Hematopoietic multipotent progenitor cell treated with erythropoietin and hydrocortisone succinate and interleukin-3 and kit ligand, for 8 days (in vitro differentiated cells): ENCODE data around the gene NBPF9.
"Not testable (repeated sequence)": the region's sequence is repeated elsewhere in the genome, so short reads cannot be mapped to it uniquely, and the experiment has no call there.

Experiments
- DNase-seq: peaks from one replicate; pipeline ENCODE4 v3.0.0-alpha.2; 2015

The NBPF9 gene

DNA sequence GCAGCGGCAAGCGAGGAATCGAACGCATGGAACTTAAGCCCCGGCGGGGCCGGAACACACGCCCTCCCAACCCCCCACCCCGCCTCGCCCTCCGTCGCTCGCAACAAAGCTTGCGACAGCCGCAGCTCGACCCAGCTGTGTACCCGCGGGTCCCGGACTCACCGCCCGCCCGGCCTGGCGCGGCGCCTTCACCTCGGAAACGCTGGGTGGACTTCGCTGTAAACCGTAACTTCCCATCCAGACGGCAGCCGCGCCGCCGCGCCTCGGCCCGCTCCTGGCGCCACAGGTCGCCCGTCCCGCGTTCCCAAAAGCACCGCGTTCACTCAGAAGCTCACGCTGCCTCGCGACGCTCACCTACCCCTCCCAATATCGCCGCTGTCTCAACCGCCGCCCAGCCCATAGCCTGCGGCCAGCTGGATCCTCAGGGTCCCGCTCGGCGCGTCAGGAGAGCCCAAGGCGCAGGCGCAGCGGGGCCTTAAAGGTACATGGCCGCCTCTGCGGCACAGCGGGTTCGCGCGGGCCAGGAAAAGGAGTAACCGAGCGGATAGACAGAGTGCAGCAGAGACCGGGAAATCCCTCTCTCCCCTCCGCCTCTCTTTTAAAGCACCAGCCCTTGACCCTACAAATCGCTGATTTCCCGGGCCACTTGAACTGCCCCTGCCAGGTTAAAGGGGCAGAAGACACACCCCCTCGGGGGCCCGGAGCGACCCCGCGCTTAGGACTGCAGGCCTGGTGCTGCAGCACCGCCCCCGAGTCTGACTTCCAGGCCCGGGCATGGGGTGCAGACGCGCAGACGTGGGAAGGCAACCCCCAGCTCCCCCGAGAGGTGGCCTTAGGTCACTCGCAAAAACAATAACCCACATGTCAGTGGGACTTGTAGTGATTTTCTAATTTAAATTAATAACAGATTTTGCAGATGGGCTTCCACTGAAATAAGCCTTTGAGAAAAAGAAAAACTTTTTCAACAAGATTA lies at the start of gene NBPF9:
NBPF9 (minus strand) TSS at position 443 of the 973 bp plus-strand sequence. CDS start 21,412 bp downstream, outside the sequence.
- DNase-seq, result peak; percentile 42

GRCh38 chr1:149149909-149150308 lies 46.6 kb upstream of the NBPF9 start:
- DNase-seq, result not testable (repeated sequence)

DNA sequence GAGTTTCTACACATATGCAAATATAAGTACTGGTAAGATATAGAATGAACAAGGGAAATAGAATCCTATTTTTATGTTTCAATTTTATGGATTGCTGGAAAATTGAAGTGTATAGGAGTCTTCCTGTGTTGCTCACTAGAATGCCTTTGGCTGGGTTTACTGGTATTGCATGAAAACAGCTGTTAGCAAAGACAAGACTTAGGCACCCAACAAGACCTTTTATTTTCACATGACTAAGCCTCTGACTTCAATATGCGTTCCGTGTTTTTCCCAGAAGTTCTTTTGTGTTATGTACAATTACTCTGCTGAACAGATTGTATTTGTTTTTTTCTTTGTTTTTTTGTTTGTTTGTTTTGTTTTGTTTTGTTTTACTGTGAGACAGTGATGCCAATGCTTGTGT lies 34.2 kb upstream of the NBPF9 start:
- not testable (repeated sequence) for DNase-seq

DNA sequence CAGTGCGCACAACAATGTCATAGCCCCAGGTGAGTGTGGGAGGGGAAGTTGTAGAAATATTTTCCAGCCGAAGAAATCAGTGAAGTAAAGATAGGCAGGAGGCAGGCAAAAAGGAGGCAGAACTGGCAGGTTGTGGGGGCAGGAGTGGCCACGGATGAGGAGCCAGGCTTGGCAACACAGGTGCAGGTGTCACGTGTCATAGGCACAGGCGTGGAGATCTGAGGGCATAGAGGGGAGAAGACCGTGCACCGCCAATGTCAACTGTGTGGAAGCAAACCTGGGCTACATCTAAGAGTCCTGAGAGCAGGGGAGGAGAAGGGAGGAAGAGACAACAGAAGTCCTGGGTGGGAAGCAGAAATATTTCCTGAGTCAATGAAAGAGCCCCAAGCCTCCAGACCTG lies 27.6 kb upstream of the NBPF9 start:
- not testable (repeated sequence) for DNase-seq

DNA sequence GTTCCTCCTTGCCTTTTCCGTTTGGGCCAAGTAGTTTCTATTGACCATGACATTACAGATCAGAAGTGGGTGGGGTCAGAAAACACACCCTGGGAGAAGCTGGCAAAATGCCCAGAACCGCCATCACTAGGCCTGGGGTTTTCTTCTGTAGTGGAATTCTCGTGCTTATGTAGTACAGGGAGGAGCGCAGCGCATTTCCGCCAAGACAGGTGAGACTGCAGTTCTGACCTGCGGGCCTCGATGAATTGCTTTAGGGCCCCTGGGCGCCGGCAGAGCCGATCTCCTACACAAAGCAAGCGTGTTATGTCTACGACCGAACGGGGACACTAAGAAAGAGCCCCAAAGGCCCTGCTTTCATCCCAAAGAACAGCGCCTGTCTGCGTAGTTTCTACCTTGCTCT lies 25.9 kb upstream of the NBPF9 start:
- DNase-seq, result not testable (repeated sequence)

GRCh38 chr1:149126555-149127145 lies 23.3 kb upstream of the NBPF9 start:
- DNase-seq, result not testable (repeated sequence)

GRCh38 chr1:149123948-149124926 lies 20.9 kb upstream of the NBPF9 start:
- peak; percentile 27 for DNase-seq

DNA sequence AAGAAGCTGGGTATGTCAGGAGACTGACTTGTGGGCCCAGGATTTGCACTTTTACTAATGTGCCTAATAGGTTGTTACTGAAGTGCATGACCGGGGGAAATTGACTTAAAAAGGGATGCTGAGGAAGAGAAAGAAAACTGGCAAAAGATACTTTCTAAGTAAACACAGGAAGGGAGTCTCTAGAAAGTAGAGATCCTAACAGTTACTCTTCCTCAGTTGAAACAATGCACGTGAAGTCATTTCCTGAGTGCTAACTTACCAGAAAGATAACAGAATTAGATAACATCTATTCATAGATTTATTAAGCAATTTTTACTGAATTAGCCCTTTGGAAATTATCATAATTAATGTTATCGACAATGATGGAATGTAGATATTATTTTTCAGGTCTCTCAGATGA lies 9.5 kb upstream of the NBPF9 start:
- not testable (repeated sequence) for DNase-seq

- not testable (repeated sequence) for DNase-seq
Measured at GRCh38 chr1:149110343-149110742, 7.0 kb upstream of the NBPF9 start.

DNA sequence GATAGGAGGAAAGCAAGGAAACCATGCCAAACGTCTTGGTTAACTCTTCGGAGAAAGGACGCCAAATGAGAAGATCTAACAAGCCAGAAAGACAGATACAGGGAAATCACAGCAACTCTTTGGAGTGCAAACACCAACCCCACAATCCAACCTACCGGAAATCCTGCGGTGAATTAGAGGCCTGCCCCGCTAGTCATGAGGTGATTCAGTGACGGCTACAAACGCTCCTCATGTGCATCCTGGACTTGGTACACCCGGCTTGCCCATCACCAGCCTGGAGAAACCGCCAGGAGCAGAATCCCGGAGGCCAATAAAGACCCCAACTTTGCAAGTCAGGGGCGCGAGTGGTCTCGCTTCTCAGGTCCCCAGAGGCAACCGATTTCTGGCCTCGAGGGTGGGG lies 777 bp downstream of the NBPF9 start:
- DNase-seq, result not testable (repeated sequence)

GRCh38 chr1:149098276-149098675 lies 5.1 kb downstream of the NBPF9 start:
- DNase-seq, result not testable (repeated sequence)

- DNase-seq, result not testable (repeated sequence)
Measured at GRCh38 chr1:149093155-149093554, 10.2 kb downstream of the NBPF9 start.

- DNase-seq, result not testable (repeated sequence)
Measured at GRCh38 chr1:149075505-149076127, 27.7 kb downstream of the NBPF9 start.

- not testable (repeated sequence) for DNase-seq
Measured at GRCh38 chr1:149064611-149065010, 38.7 kb downstream of the NBPF9 start.

DNA sequence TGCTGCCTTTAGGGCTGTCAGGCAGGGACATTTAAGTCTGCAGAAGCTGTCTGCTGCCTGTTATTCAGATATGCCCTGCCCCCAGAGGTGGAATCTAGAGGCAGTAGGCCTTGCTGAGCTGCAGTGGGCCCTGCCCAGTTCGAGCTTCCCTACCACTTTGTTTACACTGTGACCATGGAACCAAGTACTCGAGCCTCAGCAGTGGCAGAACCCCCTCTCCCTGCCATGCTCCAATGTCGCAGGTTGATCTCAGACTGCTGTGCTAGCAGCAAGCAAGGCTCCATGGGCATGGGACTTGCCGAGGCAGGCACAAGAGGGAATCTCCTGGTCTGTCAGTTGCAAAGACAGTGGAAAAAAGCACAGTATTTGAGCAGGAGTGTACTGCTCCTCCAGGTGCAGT lies 60.3 kb downstream of the NBPF9 start:
- DNase-seq, result not testable (repeated sequence)

- DNase-seq, result not testable (repeated sequence)
Measured at GRCh38 chr1:149033916-149034315, 69.4 kb downstream of the NBPF9 start.

DNA sequence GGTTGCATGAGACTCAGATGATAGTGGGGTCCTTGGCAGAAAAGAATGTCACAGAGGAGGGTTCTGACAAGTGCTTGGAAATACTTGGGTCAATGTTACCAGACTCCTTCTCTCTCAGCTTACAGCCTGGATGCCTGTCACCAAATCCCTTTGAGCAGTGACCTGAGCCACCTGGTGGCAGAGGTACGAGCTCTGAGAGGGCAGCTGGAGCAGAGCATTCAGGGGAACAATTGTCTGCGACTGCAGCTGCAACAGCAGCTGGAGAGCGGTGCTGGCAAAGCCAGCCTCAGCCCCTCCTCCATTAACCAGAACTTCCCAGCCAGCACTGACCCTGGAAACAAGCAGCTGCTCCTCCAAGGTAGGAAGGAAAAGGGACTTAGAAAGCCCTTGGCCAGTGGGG lies 79.0 kb downstream of the NBPF9 start:
- DNase-seq, result not testable (repeated sequence)

DNA sequence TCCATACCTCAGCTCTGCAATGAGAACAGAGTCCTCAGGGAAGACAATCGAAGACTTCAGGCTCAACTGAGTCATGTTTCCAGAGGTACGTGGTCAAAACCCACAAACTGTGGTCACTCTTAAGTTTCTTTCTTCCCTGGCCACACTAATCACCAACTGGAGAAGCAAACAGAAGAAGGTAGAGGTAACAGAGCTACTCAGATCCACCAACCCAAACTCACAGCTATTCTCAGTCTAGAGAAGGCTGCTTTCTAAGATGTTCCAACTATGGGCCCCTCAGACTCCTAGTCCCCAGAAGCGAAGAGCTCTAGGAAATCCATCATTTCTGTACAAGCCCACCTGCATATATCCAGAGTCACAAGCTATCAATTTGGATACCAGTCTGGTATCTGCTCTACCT lies 84.8 kb downstream of the NBPF9 start:
- not testable (repeated sequence) for DNase-seq

DNA sequence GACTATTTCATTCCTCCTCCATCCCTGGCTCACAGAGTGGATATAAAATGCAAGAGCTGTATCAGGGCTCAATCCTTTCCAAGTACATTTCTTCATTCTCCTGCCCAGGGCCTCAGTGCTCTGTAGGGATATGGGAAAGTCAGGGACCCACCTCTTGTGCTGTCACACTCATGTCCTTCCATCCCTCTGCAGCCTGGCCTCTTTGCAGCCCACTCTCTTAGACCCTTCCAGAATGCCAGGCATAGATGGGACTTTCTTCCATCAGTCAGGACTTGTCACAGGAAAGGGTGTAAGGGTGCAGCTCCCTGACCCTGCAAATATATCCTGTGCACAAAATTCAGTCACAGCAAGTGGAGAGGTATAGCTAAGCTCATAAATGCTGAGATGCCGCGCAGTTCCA lies 86.7 kb downstream of the NBPF9 start:
- DNase-seq, result not testable (repeated sequence)

DNA sequence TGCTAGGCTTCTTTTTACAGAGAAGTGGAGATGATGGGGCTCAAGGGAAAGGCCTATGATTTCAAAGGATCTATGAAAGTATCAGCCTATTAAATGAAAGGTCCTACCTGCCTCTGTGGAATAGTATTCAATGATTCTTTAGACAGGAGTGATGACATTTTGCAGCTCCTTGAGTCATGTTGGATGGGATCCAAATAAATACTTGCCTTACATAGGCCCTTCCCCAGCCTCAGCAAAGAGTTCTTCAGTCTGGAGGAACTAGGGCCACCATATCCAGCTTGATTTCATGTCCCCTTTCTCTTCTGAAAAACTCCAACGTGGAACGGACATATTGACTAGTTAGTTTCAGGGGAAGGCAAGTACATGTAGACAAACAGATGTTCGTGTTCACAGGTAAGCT lies 87.8 kb downstream of the NBPF9 start:
- not testable (repeated sequence) for DNase-seq

DNA sequence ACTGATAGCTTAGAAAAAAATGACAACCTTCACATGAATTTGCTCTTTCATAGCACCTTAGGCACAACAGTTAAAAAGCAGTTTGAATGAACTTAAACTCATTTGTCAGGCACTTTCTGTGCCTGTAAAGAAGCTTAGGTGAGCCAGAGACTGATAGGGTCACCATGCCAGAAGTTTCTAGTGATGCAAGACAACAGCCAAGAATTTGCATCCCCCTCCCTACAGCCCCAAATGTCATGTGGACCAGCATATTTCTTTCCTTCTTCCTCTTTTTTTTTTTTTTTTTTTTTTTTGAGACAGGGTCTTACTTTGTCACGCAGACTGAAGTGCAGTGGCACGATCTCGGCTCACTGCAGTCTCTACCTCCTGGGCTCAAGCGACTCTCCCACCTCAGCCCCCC lies 89.8 kb downstream of the NBPF9 start:
- not testable (repeated sequence) for DNase-seq

DNA sequence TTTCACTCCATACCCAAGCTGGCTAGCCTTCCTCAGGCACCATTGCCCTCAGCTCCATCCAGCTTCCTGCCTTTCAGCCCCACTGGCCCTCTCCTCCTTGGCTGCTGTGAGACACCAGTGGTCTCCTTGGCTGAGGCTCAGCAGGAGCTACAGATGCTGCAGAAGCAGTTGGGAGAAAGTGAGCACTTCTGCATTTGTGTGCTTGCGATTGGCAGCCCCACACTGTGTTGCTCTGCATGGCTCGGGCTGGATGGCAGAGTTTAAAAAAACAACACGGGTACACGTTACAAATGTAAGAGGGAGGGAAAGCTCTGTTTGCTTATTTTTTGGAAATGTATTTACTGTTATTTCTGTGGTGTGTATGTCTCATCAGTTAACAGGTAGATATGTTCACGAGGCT lies 90.8 kb downstream of the NBPF9 start:
- not testable (repeated sequence) for DNase-seq
